CD1c-positive myeloid dendritic cell (primary cell): ENCODE results near the gene SEC11A.
"Not testable (repeated sequence)": the region's sequence is repeated elsewhere in the genome, so short reads cannot be mapped to it uniquely, and the experiment has no call there.

Source experiments
- DNase-seq: peaks from one replicate; pipeline ENCODE4 v3.0.0-alpha.2; 2016; ENCODE audit errors: extremely low spot score

Gene SEC11A

DNA sequence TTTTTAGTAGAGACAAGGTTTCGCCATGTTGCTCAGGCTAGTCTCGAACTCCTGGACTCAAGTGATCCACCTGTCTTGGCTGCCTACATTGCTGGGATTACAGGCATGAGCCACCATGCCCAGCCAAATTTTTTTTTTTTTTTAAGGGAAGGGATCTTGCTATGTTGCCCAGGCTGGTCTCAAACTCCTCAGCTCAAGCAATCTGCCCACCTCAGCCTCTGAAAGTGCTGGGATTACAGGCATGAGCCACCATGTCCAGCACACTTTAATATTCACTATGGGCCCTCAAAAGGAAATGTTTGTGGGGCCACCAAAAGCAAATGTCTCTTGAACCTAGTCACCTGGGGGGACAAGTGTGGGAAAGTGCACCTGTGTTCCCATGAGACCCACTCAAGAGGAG, 73.3 kb downstream of the SEC11A start:
- DNase-seq = not testable (repeated sequence)

DNA sequence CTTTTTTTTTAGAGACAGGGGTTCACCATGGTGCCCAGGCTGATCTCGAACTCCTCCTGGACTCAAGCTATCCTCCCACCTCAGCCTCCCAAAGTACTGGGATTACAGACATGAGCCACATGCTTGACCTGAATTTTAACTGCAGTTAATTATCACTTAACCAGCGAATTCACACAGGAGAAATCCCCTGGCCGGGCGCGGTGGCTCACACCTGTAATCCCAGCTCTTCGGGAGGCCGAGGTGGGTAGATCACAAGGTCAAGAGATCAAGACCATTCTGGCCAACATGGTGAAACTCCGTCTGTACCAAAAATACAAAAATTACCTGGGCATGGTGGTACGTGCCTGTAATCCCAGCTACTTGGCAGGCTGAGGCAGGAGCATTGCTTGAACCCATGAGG, 74.1 kb downstream of the SEC11A start:
- DNase-seq = not testable (repeated sequence)

DNA sequence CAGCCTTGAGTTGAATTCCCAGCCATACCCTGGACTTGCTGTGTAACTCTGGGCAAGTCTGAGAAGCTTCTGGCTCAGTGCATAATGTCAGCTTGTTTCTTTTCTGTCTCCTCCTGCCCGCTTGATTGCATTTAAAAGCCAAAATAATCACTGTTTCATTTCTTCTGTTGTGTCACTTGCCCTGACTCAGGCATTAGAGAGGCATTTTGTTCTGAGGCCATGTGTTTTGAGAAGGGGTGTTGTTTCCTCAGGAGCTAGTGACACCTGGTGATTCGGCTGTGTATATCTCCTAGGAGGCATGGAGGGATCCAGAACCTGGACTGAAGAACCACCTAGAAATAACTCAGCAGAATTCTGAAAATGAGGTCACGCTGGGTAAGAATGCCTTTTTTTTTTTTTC, 77.8 kb downstream of the SEC11A start:
- DNase-seq = no peak

DNA sequence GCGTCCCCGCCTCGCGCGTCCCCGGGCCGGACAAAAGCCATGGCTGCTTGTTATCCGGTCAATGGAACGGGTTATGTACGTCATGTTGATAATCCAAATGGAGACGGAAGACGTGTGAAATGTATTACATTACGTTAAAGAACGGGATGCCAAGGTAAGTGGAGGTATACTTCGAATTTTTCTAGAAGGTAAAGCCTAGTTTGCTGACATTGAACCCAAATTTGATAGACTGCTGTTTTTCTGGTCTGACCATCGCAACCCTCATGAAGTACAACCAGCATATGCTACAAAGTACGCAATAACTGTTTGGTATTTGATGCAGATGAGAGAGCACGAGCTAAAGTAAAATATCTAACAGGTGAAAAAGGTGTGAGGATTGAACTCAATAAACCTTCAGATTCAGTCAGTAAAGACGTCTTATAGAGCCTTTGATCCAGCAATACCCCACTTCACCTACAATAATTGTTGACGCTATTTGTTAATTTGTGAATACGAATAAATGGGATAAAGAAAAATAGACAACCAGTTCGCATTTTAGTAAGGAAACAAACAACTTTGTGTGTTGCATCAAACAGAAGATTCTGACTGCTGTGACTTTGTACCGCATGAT, 81.6 kb downstream of the SEC11A start:
- DNase-seq = no peak

DNA sequence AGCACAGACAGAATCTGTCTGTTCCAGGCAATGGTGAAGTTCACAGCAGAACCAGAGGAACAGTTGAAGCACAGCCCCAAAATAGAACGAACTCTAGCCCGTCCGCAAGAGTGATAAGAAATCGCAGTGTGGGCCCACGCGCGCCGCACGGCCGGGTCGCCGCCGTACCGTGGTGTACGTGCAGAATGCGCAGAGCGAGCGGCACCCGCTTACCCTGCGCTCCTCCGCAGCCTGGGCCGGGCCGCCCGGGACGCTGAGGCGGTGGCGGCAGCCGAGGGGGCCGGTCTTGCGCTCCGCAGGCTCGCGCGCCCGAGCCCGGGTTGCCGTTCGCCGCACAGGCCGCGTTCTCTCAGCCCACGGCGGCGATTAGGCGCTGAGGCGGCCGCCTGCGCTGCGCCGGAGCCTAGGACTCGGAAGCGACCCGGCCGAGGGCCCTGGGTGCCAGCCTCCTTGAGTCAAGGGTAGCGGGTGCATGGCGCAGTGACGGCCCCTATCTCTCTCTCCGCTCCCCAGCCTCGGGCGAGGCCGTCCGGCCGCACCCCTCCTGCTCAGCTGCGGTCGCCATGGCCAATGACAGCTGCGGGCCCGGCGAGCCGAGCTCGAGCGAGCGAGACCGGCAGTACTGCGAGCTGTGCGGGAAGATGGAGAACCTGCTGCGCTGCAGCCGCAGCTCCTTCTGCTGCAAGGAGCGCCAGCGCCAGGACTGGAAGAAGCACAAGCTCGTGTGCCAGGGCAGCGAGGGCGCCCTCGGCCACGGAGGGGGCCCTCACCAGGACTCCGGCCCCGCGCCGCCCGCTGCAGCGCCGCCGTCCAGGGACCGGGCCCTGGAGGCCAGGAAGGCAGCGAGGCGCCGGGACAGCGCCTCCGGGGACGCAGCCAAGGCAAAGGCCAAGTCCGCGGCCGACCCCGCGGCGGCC, 82.4 kb downstream of the SEC11A start:
- peak; percentile 62 for DNase-seq

DNA sequence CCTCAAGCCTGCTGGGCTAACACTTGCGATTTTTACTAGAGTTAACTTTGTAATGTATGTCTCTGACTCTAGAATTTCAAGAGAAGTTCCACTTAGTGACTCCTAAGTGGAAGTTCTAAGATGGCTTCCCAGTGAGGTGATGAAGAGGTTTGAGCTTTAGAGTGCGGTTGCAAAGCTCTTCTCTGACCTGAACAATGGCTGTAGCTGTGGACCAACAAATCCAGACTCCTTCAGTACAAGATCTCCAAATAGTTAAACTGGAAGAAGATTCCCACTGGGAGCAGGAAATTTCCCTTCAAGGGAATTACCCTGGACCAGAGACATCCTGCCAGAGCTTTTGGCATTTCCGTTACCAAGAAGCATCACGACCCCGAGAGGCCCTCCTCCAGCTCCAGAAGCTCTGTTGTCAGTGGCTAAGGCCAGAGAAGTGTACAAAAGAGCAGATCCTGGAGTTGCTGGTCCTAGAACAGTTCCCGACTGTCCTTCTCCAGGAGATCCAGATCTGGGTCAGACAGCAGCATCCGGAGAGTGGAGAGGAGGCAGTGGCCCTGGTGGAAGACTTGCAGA, 84.2 kb downstream of the SEC11A start:
- DNase-seq = no peak

DNA sequence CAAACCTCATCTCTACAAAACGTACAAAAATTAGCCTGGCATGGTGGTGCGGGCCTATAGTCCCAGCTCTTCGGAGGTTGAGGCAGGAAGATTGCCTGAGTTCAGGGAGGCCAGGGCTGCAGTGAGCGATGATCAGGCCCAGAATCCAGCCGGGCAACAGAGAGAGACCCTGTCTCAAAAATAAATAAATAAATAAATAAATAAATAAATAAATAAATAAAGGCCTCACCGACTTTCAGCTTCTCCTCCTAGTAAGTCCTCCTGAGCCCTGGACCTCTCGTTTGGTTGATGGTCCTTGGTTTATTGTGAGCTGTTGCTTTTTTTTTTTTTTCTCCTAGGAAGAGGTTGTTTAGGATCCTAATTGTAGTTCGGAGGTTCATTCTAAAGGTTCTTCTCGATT, 86.9 kb downstream of the SEC11A start:
- no peak for DNase-seq

DNA sequence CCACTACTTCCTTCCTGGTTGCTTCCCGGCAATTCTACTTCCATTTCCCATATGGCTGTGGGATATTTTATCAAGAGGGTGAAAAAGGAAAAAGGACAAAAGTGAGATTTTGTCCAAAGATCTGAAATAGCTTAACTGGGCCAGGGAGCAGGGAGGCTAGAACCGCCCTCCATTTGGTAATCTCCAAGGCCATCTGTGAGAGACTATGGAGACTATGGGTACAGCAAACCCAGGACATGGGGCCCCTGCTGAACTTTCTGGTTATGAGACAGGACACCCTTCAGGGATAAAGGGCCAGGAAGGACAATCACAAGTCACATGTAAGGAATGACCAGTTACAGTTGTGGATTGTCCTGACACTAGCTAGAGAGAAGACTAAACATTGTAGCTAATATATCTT, 90.8 kb downstream of the SEC11A start:
- DNase-seq = no peak

DNA sequence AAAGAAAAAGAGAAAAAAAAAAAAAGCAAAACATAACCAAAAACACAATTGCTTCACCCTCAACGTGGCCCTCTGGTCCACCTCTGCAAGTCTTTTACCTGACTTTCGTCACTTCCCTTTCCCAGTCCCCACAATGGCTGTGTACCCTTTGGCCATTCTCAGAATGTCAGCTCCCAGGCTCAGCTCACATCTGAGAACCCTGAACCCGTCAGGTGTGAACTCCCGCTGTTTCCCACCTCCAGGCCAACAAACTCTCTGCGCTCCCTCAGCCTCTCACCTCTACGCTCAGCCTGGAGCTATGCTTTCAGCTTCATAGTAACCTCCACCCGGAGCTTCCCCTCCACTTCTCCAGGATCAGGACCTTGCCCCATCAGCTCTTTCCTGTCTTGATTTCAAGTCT, 91.6 kb downstream of the SEC11A start:
- DNase-seq = no peak

DNA sequence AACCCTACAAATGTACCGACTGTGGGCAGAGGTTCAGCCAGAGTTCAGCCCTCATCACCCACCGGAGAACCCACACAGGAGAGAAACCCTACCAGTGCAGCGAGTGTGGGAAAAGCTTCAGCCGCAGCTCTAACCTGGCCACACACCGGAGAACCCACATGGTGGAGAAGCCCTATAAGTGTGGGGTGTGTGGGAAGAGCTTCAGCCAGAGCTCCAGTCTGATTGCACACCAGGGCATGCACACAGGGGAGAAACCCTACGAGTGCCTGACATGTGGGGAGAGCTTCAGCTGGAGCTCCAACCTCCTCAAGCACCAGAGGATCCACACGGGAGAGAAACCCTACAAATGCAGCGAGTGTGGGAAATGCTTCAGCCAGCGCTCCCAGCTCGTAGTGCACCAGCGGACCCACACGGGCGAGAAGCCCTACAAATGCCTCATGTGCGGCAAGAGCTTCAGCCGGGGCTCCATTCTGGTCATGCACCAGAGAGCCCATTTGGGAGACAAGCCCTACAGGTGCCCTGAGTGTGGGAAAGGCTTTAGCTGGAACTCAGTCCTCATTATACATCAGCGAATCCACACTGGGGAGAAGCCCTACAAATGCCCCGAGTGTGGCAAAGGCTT, 94.5 kb downstream of the SEC11A start:
- DNase-seq = no peak

DNA sequence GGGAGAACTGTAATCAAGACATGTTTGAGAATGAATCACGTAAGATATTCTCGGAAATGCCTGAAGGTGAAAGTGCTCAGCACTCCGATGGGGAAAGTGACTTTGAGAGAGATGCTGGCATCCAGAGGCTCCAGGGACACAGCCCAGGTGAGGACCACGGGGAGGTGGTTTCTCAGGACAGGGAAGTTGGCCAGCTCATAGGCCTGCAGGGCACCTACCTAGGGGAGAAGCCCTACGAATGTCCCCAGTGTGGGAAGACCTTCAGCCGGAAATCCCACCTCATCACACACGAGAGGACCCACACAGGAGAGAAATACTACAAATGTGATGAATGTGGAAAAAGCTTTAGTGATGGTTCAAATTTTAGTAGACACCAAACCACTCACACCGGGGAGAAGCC, 95.3 kb downstream of the SEC11A start:
- DNase-seq = no peak
